NCI-H510A (cell line): ENCODE results near the gene LETM1.

ENCODE experiments used
- DNase-seq: peaks from one replicate; lab custom pipeline; 2025; lab: John Stamatoyannopoulos, UW

Gene LETM1

GRCh38 chr4:1856071-1856942 lies at the start of gene LETM1:
Gene LETM1, minus strand, starts transcription at chr4:1856156. Its CDS starts 206 bp downstream, at chr4:1855950.
- peak; percentile 92 for DNase-seq

- DNase-seq = no peak
These were observed 48.1 kb upstream of the LETM1 start for GRCh38 chr4:1904042-1904441.

GRCh38 chr4:1903035-1903434 lies 47.1 kb upstream of the LETM1 start:
- no peak for DNase-seq

- DNase-seq = no peak
These were observed 46.3 kb upstream of the LETM1 start for GRCh38 chr4:1902243-1902642.

- DNase-seq = no peak
These were observed 45.2 kb upstream of the LETM1 start for GRCh38 chr4:1901127-1901526.

GRCh38 chr4:1900624-1901023 lies 44.7 kb upstream of the LETM1 start:
- DNase-seq = no peak

- DNase-seq = no peak
These were observed 44.1 kb upstream of the LETM1 start for GRCh38 chr4:1900087-1900433.

GRCh38 chr4:1899149-1900086 lies 43.5 kb upstream of the LETM1 start:
- peak; percentile 41 for DNase-seq

GRCh38 chr4:1898681-1899080 lies 42.7 kb upstream of the LETM1 start:
- DNase-seq = no peak

GRCh38 chr4:1898007-1898406 lies 42.1 kb upstream of the LETM1 start:
- no peak for DNase-seq

GRCh38 chr4:1896658-1896991 lies 40.7 kb upstream of the LETM1 start:
- DNase-seq = no peak

- DNase-seq = no peak
These were observed 40.2 kb upstream of the LETM1 start for GRCh38 chr4:1895971-1896657.

- DNase-seq = no peak
These were observed 35.1 kb upstream of the LETM1 start for GRCh38 chr4:1890979-1891570.

GRCh38 chr4:1887052-1887451 lies 31.1 kb upstream of the LETM1 start:
- no peak for DNase-seq

GRCh38 chr4:1885414-1885813 lies 29.5 kb upstream of the LETM1 start:
- no peak for DNase-seq

GRCh38 chr4:1883583-1883982 lies 27.6 kb upstream of the LETM1 start:
- DNase-seq = no peak

GRCh38 chr4:1882850-1883271 lies 26.9 kb upstream of the LETM1 start:
- DNase-seq = no peak

- DNase-seq = no peak
These were observed 24.4 kb upstream of the LETM1 start for GRCh38 chr4:1880332-1880731.

- DNase-seq = no peak
These were observed 23.5 kb upstream of the LETM1 start for GRCh38 chr4:1879485-1879884.

- DNase-seq = no peak
These were observed 18.2 kb upstream of the LETM1 start for GRCh38 chr4:1874201-1874600.

GRCh38 chr4:1873776-1874175 lies 17.8 kb upstream of the LETM1 start:
- DNase-seq = no peak

- no peak for DNase-seq
These were observed 17.3 kb upstream of the LETM1 start for GRCh38 chr4:1873291-1873690.
